GM21576 (cell line): ENCODE data around the gene MYOZ3.

ENCODE experiments used
- ATAC-seq: cut with Tn5 transposase; IDR thresholded peaks from one replicate; pipeline ENCODE4 v1.9.1; 2021; ENCODE audit warnings: mild to moderate bottlenecking, moderate library complexity; ENCODE audit not compliant: unreplicated experiment

MYOZ3 gene

DNA sequence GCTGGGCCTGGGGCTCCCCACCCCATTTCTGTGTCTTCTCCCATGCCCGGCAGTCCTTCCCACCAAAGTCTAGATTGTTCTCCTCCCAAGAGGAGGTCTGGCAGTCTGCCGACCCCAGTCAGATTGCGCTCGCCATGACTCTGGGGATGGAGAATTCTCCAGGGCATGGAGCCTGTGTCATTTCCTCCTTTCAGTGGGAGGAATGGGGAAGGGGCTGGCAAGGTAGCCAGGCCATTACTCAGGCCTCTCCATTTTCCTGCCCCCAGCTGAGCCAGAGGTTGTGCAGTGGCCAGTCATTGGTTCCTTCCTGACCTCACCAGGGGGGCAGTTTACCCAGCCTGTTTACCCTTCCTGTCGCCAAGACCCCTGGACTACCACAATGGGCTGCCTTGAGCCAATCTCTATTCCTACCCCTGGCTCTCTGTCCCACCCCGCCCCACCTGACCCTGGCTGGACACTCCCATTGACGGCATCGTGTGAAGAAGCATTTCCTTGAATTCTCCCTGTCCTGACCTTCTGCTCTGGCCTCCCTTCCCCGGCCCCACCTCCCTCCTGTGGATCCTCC lies 20.0 kb upstream of the MYOZ3 start:
- no peak for ATAC-seq

DNA sequence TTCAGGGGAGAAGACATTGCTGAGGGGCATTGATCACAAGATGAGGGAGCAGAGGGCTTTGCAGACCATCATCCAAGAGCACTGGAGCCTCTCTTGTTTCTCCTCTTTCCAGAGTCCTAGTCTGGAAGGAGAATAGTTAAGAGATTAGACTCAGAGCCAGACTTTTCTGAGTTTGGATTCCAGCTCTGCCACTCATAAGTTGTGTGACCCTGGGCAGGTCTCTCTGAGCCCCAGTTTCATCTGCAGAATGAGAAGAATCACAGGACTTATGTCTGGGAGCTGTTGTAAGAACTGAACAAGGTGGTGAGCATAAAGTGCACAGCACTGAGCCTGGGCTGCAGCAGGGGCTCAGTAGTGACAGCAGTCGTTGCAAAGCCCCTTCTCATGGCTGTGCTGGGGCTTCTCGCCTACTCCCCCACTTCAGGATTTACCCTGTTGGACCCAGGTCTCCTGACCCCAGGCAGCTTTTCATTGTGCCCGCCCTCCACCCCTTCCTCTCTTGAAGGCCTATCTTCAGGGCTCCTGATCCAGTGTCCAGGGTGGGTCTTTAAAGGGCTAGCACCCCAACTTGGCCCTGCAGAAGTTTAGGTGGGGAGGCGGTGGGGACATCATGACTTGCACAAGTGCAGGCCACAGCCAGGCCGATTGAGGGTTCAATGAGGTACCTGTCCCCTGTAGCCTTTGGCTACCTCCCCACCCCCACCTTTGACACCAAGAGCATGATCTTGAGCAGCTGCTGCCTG lies 19.1 kb upstream of the MYOZ3 start:
- no peak for ATAC-seq

DNA sequence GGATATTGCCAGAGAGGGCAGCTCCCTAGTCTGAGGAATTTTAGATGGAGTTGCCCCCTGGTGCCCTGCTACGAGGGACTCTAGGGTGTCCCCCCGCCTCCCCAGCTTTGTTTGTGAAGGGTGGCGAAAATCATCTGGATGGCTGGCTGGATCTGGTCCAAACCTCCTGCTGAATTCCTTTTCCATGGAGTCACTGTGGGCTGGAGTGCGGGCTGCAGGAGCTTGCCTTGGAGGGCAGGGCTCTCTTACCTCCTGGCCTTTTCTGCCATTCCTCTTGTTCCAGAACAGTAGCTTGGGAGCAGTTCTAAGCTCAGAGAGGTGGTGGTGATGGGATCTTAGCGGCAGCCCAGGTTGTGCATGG lies 18.5 kb upstream of the MYOZ3 start:
- ATAC-seq, result no peak

DNA sequence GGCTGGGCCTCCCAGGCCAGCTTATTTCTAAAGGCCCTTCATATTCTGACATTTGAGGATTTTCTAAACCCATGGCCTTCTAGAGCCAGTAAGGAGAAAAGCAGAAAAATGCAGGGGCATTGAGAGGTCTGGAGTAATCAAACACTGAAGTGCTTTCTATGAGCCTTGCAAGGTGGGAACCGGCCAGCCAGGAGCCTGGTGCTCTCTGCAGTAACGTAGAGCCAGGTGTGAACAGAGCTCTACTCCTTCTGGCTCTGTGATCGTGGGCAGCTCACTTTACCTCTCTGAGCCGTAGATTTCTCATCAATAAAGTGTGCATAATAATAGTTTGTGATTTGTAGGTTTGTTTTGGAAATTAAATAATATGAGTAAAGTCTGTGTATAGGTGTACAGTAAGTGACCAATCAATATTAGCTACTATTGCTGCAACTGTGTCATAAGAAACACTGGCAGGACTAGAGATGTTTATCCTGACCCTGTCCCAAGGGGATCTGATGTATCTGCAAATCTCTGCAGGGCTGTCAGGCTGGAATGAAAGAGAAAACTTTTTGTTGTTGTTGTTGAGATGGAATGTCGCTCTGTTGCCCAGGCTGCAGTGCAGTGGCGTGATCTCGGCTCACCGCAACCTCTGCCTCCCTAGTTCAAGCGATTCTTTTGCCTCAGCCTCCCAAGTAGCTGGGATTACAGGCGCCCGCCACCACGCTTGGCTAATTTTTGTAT lies 17.9 kb upstream of the MYOZ3 start:
- no peak for ATAC-seq

DNA sequence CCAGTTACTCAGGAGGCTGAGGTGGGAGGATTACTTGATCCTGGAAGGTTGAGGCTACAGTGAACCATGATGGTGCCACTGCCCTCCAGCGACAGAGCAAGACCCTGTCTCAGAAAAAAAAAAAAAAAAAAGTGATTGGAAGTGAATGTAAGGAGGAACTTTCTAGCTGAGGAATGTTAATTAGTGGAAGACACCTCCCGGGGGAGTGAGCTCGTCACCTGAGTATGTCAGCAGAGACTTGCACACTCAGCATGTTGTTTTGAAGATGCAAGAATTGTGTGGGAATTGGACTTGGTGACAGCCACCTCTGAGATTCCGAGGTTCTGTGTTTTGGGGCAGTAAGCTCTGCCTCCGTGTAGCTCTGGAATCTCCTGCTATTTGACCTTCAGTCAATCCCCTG lies 17.0 kb upstream of the MYOZ3 start:
- ATAC-seq, result no peak

DNA sequence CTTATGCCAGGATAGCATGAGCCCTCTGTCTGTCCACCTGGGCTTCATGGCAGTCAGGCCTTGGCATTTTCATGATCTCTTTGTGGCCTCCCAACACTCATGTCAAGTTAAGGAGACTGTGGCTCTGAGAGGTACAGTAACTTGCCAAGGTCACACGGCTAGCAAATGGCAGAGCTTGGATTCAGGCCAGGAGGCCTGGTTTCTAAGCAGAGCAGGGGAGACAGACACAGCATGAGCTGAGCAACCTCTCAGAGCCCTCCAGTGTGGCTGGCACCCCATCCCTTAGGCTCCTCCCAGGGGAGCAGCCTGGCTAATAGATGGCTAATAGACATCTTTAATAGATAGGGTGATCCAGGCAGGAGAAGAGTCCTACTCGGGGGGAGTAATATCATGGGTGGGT lies 16.5 kb upstream of the MYOZ3 start:
- no peak for ATAC-seq

DNA sequence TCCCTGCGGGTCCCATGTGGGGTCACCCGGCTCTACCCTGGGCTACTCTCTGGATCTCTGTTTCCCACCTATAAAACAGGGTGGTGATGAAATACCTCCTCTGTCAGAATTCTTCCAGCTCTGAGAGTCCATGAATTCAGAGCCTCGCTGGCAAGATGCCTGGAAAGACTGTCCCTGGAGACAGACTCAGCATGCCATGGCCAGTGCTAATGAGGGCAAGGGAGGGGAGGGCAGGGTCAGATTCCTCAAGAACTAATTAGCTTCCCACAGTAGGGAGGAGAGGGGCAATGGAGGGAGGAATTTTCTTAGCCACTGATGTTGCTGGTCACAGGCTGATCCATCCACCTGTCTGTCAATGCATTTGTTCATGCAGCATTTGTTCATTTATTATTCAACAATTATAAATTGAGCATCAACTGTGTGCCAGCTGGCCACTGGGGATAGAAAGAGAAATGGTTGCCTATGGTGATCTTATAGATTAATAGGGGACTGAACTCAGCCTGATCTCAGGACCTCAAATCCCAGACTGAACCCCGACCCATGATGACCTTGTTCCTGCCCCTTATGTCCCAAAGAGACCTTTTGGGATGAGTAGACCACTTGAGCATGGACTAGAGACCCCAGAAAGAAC lies 15.9 kb upstream of the MYOZ3 start:
- no peak for ATAC-seq

DNA sequence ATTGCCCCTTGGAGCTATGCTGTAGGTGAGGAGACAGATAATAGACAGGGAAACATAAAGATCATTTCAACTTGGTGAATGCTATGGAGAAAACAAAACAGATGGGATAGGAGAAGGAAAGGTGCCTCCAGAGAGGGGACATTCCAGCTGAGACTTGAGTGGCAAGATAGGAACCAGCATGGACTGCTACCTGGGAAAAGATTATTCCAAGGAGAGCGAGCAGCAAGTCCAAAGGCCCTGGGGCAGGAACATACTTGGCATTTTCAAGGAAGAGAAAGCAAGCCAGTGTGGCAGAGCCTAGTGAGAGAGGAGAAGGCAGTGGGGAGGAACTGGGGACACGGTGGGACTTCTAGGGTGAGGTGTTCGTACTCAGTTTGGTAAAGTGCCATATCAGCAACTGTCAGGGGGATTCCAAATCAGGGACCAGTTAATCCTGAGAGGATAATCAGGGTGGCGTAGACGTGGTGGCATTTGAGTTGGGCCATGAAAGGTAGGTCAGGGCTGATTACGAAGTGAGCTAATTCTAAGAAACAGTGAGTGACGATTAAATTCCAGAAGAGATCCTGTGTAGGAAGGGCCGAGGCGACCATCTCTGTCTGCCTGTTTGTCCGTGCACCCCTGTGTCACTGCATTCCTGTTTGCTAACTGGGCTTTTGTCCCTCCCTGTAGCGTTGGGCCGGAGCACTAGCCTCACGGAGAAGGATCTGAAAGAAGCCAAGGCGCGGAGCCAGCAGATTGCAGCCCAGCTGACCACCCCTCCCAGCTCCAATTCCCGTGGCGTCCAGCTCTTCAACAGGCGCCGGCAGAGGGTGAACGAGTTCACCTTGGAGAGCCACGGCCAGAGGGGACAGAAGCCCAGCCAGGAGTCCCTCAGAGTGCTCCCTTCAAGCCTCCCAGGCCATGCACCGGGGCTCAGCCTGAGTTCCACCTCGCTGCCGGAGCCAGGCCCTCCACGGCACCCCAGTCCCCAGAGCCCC lies 13.5 kb upstream of the MYOZ3 start:
- ATAC-seq, result no peak

DNA sequence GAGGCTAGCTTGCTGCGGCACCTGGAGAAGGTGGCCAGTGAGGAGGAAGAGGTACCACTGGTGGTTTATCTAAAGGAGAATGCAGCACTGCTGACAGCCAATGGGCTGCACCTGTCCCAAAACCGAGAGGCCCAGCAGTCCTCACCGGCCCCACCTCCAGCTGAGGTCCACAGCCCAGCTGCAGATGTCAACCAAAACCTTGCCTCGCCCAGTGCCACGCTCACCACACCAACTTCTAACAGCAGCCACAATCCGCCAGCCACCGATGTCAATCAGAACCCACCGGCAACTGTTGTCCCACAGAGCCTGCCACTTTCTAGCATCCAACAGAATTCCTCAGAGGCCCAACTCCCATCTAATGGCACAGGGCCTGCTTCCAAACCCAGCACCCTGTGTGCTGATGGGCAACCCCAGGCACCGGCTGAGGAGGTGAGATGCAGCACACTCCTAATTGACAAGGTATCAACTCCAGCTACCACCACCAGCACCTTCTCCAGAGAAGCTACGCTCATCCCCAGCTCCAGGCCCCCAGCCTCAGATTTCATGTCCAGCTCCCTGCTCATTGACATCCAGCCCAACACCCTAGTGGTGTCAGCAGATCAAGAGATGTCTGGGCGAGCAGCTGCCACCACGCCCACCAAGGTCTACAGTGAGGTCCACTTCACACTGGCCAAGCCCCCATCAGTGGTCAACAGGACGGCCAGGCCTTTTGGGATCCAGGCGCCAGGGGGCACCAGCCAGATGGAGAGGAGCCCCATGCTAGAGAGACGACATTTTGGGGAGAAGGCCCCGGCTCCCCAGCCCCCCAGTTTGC lies 12.6 kb upstream of the MYOZ3 start:
- ATAC-seq, result no peak

DNA sequence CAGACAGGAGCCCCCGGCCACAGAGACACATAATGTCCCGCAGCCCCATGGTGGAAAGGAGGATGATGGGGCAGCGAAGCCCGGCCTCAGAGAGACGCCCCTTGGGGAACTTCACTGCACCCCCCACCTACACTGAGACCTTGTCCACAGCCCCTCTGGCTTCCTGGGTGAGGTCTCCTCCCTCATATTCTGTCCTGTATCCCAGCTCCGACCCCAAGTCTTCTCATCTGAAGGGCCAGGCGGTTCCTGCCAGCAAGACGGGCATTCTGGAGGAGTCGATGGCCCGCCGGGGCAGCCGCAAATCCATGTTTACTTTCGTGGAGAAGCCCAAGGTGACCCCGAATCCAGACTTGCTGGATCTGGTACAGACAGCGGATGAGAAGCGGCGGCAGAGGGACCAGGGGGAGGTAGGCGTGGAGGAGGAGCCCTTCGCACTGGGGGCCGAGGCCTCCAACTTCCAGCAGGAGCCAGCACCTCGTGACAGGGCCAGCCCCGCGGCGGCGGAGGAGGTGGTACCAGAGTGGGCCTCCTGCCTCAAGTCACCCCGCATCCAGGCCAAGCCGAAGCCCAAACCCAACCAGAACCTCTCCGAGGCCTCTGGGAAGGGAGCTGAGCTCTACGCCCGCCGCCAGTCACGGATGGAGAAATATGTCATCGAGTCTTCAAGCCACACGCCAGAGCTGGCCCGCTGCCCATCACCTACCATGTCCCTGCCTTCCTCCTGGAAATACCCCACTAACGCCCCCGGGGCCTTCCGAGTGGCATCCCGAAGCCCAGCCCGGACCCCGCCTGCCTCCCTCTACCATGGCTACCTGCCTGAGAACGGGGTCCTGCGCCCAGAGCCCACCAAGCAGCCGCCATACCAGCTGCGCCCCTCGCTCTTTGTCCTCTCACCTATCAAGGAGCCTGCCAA lies 11.7 kb upstream of the MYOZ3 start:
- no peak for ATAC-seq

DNA sequence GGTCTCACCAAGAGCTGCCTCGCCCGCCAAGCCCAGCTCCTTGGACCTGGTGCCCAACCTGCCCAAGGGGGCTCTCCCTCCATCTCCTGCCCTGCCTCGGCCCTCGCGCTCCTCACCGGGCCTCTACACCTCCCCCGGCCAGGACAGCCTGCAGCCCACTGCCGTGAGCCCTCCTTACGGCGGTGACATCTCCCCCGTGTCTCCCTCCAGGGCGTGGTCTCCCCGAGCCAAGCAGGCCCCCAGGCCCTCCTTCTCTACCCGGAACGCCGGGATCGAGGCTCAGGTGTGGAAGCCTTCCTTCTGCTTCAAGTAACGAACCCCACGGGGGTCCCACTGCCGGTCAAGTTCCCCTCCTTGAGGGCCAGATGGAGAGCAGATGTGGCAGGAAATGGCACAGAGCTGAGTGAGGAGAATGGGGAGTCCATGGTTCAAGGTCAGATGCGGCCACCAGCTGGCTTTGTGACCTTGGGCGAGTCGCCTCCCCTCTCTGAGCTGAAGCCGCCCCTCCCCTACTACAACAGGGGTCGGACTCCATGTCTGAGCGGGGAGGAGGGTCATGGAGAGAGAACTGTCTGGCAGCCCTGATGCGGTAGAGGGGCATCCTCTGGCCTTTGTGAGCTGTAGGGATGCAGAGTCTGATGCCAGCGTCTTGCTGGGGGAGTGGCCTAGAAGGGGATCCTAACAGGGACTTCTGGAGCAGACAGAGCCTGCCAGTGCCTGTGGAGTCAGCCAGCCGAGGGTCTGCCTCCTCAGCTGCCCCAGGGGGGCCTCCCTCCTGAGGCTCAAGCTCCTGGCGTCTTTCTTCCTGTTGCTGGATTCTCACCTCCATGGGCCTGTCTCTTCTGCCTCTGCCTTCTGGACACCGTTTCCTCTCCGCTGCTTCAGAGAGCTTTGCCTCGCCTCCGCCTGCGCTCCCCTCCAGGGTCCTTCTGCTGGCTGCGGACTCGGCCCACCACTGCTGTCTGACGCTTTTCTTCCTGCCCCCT lies 10.7 kb upstream of the MYOZ3 start:
- no peak for ATAC-seq

DNA sequence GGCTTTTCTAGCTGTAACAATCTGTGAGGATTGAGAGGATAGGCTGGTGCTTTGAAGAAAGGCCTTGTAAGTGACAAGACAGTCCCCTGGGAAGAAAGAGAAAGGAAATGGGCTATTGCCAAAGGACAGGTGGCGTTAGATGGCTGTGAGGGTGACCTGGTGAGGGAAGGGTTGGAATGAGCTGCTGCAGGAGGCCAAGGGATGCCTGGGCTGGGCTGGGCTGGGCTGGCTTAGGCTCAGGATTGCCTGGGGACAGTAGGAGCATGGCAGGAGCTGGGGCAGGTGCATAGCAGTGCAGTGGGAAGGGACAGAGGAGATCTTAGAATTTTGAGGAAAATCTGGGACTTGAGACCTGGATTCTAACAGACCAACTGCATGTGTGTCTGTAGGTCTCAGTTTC lies 9.7 kb upstream of the MYOZ3 start:
- ATAC-seq, result no peak

DNA sequence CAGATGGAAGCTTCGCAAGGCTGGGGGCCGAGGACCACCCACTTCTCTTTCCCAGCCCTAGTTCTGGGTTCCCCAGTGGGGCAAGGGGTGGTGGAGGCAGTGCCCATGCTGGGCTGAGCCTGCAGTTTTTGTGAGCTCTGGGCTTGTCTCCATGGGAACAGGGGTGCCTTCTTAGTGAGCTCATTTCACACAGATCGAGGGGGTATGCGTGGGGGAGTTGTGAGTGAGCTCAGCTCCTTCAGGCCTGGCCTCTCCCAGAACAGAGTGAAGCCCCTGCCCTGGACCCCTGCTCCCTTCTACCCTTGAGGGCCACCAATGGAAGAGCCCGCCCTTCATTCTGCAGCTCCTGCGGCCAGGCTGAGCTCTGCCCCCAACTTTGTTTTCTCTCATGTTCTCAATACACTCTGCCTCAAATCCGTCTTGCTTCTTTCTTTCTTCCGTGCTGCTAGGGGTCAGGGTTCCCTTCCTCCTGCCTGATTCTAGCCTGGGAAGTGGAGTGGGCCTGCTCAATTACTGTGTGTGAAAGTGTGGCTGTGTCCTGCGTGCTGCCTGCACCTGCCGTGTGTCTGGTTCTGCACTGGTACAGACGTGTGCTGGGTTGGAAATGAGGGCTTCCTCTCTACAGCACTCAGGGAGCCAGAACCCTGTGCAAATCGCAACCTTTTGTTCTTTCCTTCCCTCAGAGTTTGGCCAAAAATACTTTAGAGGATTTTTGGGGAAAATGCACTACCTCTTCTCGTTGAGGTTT lies 9.0 kb upstream of the MYOZ3 start:
- ATAC-seq, result no peak

DNA sequence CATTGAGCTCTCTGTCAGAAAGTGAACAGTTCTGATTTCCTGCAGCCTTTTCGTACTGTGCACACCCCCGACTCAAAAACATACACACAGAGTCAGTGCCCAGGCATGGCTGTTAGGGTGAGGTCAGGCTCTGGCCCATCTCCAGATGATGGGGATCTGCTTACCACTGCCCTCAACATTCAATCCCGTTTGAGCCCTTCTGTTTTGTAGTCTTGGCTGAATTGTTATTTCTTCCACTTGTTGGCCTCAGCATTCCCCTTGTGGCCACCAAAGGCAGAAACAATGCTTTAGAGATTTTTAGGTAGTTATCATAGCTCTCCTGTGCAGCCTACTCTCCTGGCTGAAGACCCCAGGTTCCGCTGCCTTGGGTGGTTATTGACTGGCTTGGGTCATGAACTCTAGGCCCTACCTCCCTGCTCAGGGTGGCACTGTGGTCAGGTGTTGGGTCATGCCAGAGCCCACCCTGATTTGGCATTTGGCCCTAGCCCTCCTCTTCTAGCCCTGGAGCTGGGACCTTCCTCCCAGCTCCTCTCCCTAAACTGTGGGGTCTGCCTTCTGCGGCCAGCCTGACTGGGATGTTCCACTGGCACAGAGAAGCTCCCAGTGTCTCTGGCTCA lies 7.8 kb upstream of the MYOZ3 start:
- no peak for ATAC-seq

DNA sequence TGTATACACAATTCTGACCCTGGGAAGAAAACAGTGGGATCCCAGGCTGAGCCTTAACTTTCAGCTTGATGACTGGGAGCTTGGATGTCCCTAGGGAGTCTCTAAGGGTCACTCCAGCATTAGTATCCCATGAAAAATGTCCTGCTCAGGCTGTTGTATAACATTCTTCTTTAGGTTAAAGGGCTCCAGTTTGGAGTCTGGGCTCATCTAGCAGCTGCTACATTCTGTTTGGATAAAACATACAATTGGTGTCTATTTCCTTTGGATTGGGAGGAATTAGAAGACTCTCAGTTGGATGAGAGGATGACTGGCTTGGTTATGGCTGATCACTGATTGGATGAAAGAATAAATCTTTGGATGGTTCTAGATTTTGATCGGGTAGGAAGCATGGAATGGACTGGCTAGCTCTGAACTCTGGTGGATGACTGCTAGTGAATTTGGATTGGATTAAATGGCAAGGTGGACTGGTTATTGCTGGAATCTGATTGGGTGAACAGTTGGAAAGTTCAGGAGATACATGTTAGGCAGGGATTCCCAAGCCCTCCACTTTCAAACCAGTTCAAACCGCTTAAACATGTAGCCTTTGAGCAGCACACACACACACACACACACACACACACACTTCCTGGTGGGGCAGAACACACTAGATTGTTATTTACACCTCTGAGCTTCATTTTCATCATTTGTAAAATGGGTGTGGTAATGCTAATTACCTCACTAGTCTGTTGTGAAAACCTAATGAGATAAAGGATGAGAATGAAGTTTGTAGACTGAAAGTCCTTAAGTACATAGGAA lies 7.1 kb upstream of the MYOZ3 start:
- ATAC-seq, result no peak

DNA sequence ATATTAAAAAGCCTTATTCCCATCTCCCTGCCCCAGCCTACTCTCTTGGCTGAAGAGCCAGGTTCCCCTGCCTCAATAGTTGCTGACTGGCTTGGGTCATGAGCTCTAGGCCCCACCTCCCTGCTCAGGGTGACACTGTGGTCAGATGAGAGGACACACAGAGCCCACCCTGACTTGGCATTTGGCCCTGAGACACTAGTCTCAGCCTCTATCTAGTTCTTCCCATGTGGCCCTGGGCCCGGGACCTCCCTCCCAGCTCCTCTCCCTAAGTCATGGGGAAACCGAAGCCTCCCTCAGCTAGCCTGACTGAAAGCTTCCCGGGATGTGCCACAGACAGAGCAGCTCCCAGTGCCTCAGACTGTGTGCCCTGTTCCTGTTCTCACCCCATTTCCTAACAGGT lies 5.8 kb upstream of the MYOZ3 start:
- no peak for ATAC-seq
